NCI-H446 treated with DMSO at 0.1 percent for 48 hours (cell line): Measurements from ENCODE around the gene KCNQ1.

Experiments used
- DNase-seq: peaks from one replicate; lab custom pipeline; 2025; lab: John Stamatoyannopoulos, UW

Gene KCNQ1

GRCh38 chr11:2732940-2733628 is 288.3 kb downstream of the KCNQ1 start:
- no peak for DNase-seq

- no peak for DNase-seq
Observed at GRCh38 chr11:2734181-2735052, 289.6 kb downstream of the KCNQ1 start.

DNA sequence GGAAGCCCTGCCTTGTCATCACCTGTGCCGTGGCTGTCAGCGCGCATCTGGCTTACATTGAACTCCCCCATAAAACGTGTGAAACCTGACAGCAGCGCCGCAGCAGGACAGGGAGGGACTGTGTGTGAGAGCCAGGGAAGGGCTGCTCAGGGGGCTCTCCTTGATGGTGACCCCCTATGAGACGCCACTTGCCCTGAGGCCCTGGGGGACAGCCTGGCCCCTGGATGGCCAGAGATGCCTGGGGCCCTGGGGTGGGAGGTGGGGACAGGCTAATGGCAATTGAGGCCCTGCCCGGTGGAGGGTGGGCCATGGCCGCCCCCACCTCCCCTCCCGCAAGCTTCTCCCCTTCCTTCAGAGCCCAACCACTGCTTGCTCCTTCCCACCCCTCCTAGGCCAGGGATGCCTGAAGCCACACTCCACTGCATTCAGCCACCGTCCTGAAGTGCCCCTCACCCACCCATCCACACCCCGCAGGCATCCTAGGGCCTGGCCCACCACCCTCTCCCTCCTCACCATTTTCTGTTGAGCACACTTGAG is 290.3 kb downstream of the KCNQ1 start:
- DNase-seq = no peak

DNA sequence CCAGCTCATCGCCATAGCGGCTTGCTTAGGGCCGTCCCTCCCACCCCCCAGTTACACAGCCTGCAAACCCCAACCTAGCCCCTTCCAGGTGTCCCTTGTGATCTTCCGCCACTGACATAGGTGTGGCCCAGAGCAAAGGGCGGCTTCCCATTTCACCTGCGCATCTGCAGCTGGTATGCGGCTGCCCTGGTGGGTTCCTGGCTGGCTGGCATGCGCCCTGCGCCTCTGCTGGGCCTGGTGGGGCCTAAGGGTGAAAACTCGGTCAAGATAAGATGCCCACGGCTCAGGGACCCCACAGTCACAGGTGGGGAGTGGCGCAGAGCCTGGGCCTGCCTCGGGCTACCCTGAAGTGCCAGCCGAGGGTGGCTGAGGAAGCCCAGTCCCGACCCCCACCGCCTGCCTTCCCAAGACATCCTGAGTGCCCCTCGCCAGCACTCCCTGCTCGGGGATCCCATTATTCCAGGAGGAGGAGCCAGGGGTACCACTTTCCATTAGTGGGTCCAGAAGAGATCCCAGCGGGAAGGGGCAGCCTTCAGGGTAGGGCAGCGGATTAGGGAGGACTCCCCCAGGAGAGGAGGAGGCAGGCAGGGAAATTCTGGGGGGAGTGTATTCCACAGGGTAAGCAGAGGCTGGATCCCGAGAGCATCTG is 291.9 kb downstream of the KCNQ1 start:
- no peak for DNase-seq

DNA sequence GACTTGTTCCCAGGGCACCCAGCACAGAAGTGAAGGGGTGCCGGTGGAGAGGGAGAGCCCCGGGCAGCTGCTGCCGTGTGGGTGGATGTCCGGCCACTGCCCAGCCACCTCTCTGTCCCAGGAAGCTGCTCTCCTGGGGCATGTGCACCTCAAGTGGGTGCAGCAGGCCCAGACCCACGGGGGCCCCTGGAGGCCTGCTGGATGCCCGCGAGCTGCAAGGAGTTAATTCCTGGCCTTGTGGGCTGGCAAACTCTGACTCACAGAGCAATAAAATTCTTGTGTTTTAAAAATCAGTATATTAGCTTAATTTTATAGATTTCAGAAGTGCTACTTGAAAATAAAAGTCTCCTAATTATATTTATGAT is 292.4 kb downstream of the KCNQ1 start:
- DNase-seq = no peak

DNA sequence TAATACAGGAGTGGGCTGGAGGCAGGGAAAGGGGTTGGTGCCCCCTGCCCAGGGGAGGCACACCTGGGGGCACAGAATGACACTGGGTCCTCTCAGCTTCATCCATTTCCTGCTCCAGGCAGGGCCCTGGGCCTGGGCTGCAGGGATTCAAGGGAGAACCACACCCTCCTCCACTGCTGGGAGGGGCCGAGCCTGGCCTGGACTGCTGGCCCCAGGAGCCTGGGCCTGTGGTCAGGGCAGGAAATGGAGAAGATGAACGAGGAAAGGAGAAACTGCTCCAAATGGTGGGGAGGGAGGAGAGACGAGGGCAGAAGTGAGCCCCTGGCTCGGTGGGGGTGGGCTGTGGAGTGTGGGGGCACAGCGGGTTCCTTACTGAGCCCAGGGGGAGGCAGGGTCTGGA is 293.1 kb downstream of the KCNQ1 start:
- no peak for DNase-seq

GRCh38 chr11:2738551-2739431 is 294.0 kb downstream of the KCNQ1 start:
- DNase-seq = no peak

DNA sequence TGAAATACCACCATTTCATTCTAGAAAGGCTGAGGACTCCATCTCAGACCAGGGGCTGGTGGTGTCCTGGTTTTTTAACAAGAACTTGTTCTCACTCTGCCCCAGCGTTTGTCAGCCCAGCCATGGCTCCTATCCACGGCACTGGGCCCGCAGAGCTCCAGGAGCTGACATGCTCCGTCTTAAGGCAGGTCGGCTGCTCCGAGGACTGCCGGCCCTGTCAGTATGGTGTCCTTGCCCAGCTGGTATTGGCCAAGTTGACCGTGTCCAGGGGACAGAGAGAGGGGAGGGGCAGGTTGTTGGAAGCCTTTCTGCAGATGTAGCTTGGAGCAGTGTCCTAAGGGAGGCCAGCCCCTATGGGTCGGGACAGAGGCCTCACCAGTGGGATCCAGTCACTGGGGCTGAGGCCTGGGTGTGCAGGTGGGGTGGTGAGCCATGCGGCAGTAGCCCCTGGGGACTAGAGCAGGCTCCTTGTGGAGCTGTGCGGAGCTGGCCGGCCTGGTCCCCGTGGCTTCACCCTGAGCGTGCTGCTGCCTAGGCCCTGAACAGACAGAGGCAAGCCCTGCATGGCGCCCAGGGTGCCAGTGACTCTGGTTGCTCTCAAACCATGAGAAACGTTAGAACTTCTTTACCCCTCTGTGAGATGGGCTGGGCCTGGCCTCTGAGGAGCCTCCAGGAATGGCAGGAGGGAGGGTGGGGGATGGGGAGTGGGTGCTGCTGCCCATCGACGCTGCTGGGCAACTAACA is 294.9 kb downstream of the KCNQ1 start:
- DNase-seq = no peak

GRCh38 chr11:2740275-2740940 is 295.6 kb downstream of the KCNQ1 start:
- no peak for DNase-seq

DNA sequence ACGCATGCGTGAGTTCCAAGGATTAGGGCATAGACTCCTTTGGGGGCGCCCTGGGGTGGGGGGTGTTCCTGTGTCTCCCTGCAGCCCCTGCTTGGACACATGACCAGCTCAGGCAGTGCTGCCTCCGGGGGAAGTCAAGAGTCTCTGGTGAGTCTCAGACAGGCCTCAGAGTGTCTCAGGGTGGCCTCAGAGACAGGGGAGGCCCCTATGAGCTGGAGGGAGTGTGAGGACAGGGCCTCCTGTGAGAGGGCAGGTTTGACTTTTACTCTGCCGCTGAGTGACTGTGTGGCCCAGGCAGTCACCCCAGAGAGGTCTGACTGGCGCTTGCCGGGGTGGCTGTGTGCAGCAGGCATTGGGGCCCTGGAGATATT is 296.2 kb downstream of the KCNQ1 start:
- DNase-seq = no peak

GRCh38 chr11:2741377-2742131 is 296.7 kb downstream of the KCNQ1 start:
- no peak for DNase-seq

DNA sequence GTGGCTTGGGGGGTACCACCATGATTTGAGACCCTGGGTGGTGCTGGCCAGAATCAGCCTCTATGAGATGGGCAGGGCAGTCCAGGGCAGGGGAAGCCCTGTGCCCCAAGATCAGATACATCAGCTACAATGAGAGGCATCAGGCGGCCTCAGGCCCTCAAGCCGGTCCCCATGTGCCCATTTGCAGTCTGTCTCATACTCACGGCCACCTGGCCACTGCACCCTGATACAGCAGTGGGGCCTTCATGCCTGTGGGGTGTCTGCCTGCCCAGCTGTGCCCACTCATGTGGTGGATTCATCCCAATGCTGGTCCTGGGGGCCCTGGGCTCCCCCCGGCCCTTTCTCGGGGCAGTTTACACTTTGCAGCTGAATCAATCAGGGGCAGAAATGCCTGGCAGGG is 297.4 kb downstream of the KCNQ1 start:
- no peak for DNase-seq

GRCh38 chr11:2742611-2743426 is 298.0 kb downstream of the KCNQ1 start:
- no peak for DNase-seq

DNA sequence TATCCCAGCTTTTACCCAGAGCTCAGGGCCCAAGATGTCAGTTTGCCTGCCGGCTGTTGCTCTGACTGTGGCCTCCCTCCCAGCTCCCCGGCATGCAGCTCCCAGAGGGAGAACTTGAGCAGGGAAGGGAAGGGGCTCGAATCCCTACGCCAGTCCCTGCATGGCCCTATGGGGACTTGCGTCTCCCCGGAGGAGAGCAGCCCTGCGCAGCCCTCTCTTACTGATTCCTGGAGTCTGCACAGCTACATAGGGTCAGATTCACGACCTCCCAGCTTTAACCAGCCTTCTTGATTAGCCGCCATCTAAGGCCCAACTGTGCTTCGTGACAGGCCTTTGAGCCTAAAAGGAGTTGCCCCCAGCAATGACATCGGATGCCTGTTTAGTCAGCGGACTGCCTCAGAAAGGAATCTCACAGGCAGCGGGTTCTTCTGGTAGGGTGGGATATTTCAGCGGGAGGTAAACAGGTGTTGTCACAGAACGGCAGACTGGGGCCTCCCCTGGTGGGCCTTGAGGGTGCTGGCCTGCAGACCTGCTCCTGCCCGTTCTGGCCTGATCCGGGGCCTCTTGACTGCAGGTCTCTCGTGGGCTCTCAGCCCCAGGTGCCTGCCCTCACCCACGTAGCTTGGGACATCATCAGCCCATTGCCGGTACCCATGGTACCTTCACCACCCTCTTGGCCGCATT is 298.8 kb downstream of the KCNQ1 start:
- DNase-seq = no peak

DNA sequence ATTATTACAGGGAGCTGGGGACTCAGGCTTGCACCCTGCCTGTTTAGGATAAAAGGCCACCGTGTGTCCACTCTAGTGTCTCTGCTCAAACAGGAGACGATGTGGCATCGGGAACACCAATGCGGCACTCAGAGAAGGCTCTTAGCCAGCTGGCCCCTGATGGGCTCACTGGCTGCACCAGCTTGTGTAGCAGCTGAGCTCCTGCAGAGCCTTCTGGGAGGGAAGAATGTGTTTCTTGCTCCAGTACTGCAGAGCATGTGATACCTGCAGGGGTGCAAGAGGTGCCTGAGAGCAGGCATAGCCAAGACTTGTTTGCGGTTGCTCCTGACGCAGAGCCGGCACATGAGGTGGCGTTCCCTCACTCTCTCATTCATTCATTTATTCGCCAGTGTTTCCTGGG is 299.4 kb downstream of the KCNQ1 start:
- no peak for DNase-seq

GRCh38 chr11:2745511-2745910 is 300.7 kb downstream of the KCNQ1 start:
- no peak for DNase-seq

- no peak for DNase-seq
Observed at GRCh38 chr11:2746401-2747247, 301.8 kb downstream of the KCNQ1 start.
